OCI-LY1 (cell line): ENCODE results near the gene TULP4.
"Not testable (repeated sequence)": the region's sequence is repeated elsewhere in the genome, so short reads cannot be mapped to it uniquely, and the experiment has no call there.

Source experiments
- EZH2 ChIP-seq: fragments of 200-600 bp; sonication (generic), shearing (Covaris generic); IDR thresholded peaks from 2 replicates; pipeline ENCODE4 v1.8.0; 2017; ENCODE audit warnings: borderline replicate concordance, mixed run types, mild to moderate bottlenecking, antibody characterized with exemption, low read length, moderate library complexity, mixed read lengths
- TF ChIP-seq, protein P1 (sequence below): fragments of 200-600 bp; sonication (generic), shearing (Covaris generic); IDR thresholded peaks from 2 replicates; pipeline ENCODE4 v1.5.1; 2017; ENCODE audit warnings: mild to moderate bottlenecking, antibody characterized with exemption, low read length, moderate library complexity, mixed read lengths

DNA sequence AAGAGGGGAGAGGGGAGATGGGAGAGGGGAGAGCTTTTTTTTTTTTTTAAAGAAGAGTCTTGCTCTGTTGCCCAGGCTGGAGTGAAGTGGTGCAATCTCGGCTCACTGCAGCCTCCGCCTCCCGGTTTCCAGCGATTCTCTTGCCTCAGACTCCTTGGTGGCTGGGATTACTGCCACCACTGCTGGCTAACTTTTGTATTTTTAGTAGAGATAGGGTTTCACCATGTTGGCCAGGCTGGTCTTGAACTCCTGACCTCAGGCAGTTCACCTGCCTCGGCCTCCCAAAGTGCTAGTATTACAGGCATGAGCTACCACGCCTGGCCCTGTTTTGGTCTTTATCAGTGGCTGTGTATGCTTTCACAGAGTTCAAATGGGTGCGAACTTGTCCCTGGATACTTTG is 38.5 kb downstream of the TULP4 start:
- TF ChIP-seq, protein P1, sequence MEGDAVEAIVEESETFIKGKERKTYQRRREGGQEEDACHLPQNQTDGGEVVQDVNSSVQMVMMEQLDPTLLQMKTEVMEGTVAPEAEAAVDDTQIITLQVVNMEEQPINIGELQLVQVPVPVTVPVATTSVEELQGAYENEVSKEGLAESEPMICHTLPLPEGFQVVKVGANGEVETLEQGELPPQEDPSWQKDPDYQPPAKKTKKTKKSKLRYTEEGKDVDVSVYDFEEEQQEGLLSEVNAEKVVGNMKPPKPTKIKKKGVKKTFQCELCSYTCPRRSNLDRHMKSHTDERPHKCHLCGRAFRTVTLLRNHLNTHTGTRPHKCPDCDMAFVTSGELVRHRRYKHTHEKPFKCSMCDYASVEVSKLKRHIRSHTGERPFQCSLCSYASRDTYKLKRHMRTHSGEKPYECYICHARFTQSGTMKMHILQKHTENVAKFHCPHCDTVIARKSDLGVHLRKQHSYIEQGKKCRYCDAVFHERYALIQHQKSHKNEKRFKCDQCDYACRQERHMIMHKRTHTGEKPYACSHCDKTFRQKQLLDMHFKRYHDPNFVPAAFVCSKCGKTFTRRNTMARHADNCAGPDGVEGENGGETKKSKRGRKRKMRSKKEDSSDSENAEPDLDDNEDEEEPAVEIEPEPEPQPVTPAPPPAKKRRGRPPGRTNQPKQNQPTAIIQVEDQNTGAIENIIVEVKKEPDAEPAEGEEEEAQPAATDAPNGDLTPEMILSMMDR: not testable (repeated sequence)
- TF ChIP-seq EZH2: not testable (repeated sequence)
